Right renal pelvis (tissue), 4 donors: ENCODE measurements around the gene CAPZB. TPM values are rescaled to one million over a fixed set of nuclear protein-coding genes. Genes with fewer than 3 reads are reported as not detected.

Source experiments
- DNase-seq, 4 donors: peaks; one replicate each; pipeline ENCODE4 v3.0.0-alpha.2; 2013; ENCODE audit warnings: low read depth in 4 of 4, low spot score in 3 of 4, missing footprints in 1 of 4
- polyA plus RNA-seq, 4 donors: library from polyadenylated mRNA; unstranded; fragments of 120-200 nt; gene quantifications; one replicate each; pipeline ENCODE4 v1.2.1, GENCODE V29; 2013; ENCODE audit not compliant: insufficient read length in 4 of 4

Gene CAPZB
- polyA plus RNA-seq, 4 donors: 248 to 277 (median 264) TPM

DNA sequence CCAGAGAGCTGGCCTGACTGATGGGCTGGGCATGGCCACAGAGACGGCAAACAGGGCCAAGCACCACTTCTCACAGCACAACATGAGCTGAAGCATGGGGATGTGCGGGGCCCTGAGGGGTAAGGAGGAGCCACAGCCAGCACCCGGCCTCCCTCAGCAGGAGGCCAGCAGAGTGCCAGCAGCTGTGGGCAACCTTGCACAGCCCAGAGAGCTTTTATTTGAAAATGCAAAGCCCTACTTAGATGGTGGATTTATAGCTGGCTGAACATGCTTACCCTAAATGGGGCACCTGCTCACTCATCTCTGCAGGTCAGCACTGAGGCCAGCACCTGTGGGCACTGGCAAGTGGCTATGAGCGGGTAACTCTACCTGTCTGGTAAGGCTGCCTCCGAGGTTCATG is 129.1 kb downstream of the CAPZB start:
- no peak for DNase-seq

DNA sequence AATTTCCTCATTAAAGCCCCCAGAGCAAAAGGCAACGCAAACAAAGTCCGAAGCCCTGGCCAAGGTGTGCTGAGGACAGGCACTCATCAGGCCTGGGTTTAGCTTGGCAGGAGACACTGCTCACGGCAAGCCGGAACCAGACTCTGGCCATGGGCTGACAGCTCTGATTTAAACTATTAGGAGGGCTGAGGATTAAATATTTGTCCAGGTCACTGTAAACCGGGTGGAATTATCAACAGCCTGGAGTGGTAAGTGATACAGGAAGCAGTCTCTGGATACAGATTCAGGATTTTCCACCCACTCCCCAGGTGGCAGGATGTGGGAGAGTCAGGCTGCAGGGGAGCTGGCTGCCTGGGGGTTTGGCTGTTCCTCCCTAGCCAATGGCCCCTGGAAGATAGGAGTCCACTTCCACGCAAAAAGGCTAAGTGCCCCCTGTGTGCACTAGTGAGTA is 130.8 kb downstream of the CAPZB start:
- no peak for DNase-seq

DNA sequence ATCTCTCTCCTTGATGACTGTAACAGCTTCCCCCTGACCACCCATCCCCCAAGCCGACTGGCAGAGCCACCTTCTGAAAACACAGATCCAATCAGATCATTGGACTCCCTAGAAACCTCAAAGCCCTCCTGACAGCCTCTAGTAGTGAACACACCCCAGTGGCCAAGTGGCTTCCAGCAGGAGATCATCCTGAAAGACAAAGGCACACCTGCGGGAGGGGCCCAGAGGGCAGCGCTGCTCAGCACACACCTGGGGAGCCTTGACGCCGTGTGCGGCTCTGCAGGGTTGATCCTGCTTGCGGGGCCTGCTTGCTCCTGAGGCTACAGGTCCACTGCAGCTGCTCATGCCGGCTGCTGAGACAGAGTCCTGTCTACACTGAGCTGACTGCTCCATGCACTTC is 131.7 kb downstream of the CAPZB start:
- DNase-seq: no peak

- no peak for DNase-seq
These were observed 132.5 kb downstream of the CAPZB start for GRCh38 chr1:19352839-19353238.

DNA sequence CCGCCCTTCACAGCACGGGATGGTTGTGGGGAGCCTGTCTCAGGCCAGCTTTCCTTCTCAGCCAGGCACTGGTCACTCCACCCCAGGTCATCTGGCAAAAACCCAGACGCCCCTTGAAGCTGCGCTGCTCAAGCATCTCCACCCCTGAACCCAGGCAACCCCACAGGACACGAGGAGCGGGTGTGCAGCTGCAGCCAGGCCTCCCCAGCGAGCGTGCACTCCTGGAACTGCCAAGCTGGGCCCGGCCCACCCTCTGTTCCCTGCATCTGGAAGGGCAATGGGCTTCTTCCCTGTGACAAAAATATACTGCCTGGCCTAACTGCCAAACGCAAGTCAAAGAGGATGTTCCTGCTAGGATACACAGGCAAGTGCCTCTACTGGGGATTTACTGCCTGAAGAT is 133.5 kb downstream of the CAPZB start:
- no peak for DNase-seq

DNA sequence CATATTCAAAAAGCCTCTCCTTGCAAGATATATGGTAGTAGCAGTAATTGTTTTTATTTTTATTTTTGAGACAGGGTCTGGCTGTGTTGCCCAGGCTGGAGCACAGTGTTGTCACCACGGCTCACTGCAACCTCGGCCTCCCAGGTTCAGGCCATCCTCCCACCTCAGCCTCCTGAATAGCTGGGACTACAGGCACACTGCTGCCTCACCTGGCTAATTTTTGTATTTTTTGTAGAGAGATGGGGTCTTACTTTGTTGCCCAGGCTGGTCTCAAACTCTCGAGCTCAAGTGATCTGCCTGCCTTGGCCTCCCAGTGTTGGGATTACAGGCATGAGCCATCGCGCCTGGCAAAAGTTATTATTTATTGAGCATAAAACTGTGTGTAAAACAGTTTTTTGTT is 134.8 kb downstream of the CAPZB start:
- no peak for DNase-seq

- no peak for DNase-seq
These were observed 135.3 kb downstream of the CAPZB start for GRCh38 chr1:19349999-19350398.

DNA sequence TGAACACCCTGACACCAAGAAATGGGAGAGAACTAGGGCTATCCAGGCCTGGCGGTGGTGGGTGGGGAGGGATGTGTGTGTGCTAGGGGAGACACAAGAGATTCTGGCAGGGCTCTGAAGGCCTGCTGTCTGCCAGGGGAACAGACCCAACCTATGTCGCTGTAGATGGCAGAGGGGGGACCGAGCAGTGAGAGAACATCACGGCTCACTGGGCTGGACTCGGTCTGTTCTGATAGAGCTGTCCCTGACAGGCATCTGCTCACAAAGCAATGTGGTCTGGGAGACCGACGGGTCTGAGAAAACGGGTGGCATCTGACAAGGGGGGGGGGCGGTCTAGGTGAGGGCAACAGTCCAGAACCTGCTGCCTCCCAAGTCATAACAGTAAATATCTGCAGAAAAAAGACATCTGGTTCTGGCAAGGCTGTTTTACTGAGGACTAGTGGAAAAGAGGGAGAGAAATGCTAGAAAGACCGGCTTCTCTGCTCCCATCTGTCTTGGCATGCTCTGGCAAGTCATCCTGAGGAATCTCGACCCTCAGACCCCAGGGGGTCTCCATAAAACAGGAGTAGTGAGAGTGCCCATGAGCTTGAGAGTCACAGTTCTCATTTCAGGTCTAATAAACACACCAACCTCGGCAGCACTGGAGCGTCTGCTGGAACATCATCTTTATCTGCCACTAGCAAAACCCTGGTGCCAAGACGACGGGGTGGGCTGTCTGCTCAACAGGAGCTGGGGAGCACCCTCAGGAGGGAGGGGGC is 136.7 kb downstream of the CAPZB start:
- no peak for DNase-seq

DNA sequence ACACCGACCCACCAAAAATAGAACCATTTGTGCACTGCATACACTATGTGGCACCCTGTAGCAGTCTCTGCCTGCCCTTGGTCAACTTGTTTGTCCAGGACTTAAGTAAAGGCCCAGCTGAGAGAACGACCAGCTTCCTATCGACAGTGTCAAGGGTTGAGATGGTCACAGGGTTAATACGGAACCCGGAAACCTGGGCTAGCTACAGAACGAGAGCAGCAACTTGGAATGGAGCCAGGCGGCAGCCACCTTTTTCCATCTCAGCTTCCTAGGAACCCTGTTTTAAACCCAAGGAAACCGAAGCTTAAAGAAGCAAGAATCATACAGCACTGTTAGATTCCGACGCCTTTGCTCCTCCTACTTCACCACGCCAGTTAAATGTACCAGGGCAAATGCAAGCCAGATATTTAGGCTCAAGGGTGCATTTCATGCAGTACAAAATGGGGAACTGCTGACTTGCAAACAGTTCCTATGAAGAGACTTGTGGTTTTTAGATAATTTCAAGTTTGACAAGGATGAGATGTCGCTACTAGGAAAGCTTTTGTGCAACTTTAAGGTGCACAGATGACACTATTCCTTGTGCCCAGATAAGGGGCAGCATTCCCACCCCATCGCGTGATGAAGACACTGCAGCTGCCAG is 137.7 kb downstream of the CAPZB start:
- no peak for DNase-seq

DNA sequence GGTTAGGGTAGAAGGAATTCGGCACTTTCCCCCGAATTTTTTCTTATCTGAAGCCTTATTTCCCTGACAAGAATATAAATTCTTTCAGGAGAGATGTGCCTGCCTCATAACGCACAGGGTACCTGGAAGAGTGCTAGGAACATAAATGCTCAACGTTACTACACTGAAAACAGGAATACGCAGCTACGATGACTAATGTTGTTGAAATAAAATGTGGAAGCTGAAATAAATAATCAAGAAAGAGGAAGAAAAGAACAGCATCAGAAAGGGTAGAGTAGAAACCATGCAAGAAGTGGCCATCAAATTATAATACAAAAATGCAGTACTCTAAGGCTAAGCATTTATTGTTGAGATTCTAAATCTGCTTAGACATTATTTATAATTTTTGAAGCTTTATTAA is 139.3 kb downstream of the CAPZB start:
- no peak for DNase-seq

DNA sequence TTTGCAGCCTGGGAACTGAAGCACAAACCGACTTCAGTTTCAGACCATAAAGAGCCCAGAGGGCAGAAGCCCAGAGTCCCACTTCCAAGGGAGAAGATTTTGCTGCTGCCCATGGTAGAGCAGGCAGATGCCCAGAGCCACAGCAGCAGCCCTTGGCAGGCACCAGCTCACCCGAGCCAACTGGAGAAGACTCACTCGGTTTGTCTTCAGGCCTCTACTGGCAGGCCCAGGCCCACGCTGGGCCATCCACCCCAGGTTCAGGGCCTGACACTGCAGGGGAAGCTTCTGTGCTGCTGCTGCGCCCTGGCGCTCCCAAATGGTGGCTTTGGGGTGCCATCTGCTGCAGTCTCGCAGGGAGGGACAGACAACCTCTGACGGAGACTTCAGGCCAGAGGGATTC is 139.9 kb downstream of the CAPZB start:
- no peak for DNase-seq

- DNase-seq: no peak
These were observed 140.5 kb downstream of the CAPZB start for GRCh38 chr1:19344831-19345230.

DNA sequence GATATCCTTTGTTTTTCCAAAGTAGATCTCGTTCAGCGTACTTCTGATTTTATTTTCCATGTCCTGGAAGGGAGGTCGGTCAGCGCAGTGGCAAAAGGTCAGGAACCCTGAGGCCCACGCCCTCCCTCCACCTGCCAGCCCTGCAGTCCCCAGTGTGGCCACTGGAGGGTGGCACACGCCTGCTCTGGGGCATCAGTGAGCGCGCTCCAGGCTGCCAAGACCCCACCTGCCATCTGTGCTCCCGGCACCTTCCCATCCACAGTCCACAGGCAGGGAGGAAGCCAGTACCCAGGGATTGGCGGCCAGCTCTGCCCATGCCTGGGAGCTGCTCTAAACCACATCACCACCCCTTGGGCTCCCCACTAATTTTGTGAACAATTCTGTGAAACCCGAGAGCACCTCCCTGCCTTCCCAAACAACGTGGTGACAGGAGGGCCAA is 140.9 kb downstream of the CAPZB start:
- DNase-seq: no peak

- DNase-seq: no peak
These were observed 141.6 kb downstream of the CAPZB start for GRCh38 chr1:19343617-19344350.

DNA sequence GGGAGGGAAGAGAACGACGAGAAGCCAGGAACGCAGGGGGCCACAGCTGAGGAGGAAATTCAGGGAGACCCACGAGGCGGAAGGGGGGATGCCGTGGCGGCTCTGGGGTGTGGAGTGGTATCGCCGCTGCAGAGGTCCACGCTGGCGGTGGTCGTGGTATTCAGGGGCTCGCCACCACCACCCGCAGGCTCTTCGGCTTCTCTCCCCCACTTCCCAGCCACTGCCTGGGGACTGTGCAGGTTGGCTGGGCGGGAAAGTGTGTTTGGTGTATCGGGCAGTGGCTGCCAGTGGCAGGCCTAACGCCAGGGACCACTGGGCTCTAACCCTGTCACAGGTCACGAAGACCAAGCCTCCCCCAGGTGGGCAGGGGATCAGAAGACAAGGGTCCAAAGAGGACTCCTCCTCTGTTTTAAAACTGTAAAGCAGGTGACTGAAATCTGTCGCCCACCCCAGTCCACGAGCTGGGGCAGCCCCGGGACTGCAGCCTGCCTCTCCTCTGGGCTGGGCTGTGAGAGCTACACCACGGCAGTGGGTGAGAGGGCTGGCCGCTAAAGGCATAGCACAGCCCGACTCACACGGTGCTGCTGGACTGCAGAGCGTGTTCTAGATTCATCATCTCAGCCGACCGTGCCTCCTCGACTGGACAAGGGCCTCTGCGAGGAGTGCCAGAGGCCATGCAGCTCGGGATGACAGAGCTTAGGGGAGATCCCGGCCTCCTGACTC is 142.3 kb downstream of the CAPZB start:
- no peak for DNase-seq

DNA sequence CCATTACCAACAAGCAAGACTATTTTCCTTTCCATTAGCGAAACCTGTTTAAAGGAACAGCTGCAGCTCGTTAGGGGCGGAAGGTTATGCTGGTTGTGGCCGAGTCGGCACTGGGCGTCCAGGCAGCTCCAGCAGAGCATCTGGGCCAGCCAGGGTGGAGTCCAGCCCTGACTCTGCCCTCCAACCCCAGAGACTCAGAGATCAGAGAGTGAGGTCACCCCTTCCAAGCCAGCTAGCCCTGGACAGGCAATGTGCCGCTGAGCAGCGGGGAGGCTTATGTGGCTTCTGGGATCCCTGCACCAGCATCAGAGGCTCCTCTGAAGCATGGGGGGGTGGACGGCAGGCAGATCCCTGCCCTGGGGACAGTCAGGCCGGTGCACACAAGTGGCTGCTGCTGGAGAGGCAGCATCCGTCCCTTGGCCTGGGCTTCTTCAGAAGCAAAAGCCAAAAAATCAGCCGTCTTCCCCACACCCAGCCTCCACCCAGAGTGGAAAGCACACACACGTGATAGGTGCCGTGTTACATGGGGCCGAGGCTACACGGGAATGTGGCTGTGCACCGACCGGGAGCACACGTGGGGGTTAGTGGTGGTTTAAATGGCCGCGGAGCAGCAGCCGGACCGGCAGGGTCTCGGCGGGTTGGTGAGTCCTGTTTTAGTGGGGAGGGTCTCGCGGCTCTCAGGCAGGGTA is 143.1 kb downstream of the CAPZB start:
- DNase-seq: no peak

DNA sequence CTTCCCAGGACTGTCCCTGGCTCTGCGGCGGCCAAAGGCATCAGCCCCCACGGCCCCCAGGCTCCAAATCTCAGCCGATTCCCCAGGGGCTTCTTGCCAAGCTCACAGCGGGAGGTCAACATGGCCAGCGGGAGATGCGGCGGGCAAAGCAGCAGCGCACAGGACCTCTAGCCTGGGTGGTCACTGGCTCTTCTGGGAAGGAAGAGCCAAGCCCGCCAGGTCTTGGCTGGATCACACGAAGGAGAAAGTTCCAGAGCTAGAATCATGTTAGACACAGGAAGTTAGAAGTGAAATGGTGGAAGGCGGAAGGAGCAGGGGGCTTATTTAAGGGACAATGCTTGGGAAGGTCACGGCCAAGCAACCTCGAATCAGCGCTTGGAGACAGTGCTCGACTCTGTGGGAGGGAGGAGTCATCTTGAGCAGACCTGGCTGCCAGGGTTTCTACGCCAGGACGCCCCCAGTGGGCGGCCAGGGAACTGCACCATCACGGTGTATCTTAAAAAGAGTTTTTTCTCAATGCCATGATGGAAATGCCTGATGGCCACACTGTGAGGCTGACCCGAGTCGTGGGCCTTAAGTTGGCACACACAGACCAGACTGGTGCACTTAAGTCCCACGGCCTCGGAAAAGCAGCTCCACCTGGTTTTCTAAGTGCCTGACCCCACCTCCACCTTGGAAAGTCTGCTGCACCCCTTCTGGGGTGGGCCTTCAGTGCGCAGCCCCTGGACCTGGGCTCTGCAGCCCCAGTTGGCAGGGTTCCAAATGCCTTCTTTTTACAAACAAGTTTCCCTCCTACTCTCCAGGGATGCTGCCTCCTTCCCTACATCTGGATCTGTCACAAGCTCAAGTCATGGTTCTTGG is 143.9 kb downstream of the CAPZB start:
- peak in 3 of 4 donors; percentile 36 to 53 (median 38) for DNase-seq

- no peak for DNase-seq
These were observed 144.9 kb downstream of the CAPZB start for GRCh38 chr1:19340387-19340937.

DNA sequence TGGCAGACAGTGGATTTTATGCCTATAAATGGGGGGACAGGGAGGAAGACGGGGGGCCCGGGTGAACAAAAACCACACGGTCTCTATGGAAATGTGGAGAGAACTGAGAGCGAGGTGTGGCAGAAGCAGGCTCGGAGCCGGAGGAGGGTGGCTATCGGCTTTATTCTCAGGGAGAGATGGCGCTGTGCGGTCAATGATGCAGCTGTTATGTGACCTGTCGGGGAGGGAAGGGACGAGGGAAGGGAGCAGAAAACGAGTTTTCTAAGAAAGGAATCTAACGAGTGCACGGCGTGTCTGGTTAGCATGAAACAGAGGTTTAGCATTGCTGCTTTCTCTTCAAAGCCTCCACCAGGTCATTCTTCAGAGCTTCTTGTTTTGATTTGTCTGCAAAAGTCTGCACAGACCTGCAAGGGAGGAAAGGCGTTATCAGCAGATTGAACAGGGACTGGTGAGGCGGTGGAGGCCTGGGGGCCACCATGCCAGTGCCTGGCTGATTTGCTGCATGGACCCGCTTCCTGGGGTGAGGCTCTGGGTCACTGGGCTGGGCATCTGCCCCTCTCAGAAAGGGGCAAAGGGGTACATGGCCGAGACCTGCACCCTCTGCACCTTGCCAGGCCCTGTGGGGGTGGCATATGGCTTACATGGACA is 146.0 kb downstream of the CAPZB start:
- no peak for DNase-seq
